H1 (cell line): ENCODE measurements around the gene COL12A1. TPM values are rescaled to one million over a fixed set of nuclear protein-coding genes. Genes with fewer than 3 reads are reported as not detected.

Source experiments
- CHD7 ChIP-seq: fragments of 300-600 bp; sonication (generic); IDR thresholded peaks from 2 replicates; pipeline ENCODE4 v1.7.1; 2012; ENCODE audit warnings: low read length, moderate library complexity, mild to moderate bottlenecking, inconsistent platforms; ENCODE audit not compliant: insufficient replicate concordance
- EP300 ChIP-seq, 2 experiments: IDR thresholded peaks; 1 replicate in 1 of 2; 2 replicates in 1 of 2; pipeline ENCODE4 v1.6.1; 2011 to 2012; ENCODE audit warnings: low read depth in 2 of 2, low read length in 2 of 2, mild to moderate bottlenecking in 2 of 2, borderline replicate concordance in 1 of 2, inconsistent platforms in 1 of 2, moderate library complexity in 1 of 2
- FOSL1 ChIP-seq: IDR thresholded peaks from 2 replicates; pipeline ENCODE4 v1.6.1; 2011; ENCODE audit warnings: mild to moderate bottlenecking, low read depth, low read length, moderate library complexity; ENCODE audit not compliant: insufficient read depth
- JUND ChIP-seq: IDR thresholded peaks from 2 replicates; pipeline ENCODE4 v1.6.1; 2011; ENCODE audit warnings: mild to moderate bottlenecking, improper control_type of control experiment, low read length
- PHF8 ChIP-seq: fragments of 200-600 bp; sonication (generic); conservative IDR thresholded peaks from 2 replicates; pipeline ENCODE4 v1.7.1; 2012; ENCODE audit warnings: low read depth, mild to moderate bottlenecking, inconsistent platforms, low read length, moderate library complexity
- RBBP5 ChIP-seq: IDR thresholded peaks from 2 replicates; pipeline ENCODE4 v1.7.1; 2012; ENCODE audit warnings: low read depth, mild to moderate bottlenecking, inconsistent platforms, low read length, moderate library complexity, borderline replicate concordance
- RFX5 ChIP-seq: IDR thresholded peaks from 2 replicates; pipeline ENCODE4 v1.6.1; 2011; ENCODE audit warnings: low read depth, low read length, improper control_type of control experiment, borderline replicate concordance
- SIRT6 ChIP-seq: IDR thresholded peaks from one replicate; pipeline ENCODE4 v1.7.1; 2012; ENCODE audit warnings: low read length, inconsistent platforms
- TAF7 ChIP-seq: optimal IDR thresholded peaks from 2 replicates; pipeline ENCODE3; 2011; ENCODE audit warnings: low read depth, mild to moderate bottlenecking, inconsistent platforms, low read length, moderate library complexity, borderline replicate concordance
- polyA plus RNA-seq, 7 experiments: library from polyadenylated mRNA; depleted of rRNA in 3 of 7; stranded (reverse) in 5 of 7; unstranded in 2 of 7; fragments of >200 nt in 5 of 7; fragments of 200-250 nt in 2 of 7; gene quantifications; 1 replicate in 5 of 7; 2 replicates in 1 of 7; 4 replicates in 1 of 7; pipeline versions ENCODE4 v1.2.1 to v1.2.3, GENCODE V29; 2011 to 2013; ENCODE audit warnings: missing spikeins in 2 of 7, mixed read lengths in 2 of 7
- total RNA-seq: library from RNA; stranded (reverse); fragmentation: NEBNext Ultra II Directional; extraction: Animal tissue kit (Norgen Biotek cat#: 25700); gene quantifications from 2 replicates; pipeline ENCODE4 v1.2.1, GENCODE V29; 2021

COL12A1 gene
- total and polyA plus RNA-seq, 2 of the 8 experiments (the other 6 are each of a cell fraction or from before 2014, with no cell fraction given): 1.4 to 4.7 TPM

- no peak for TF ChIP-seq CHD7
- TF ChIP-seq PHF8: peak; percentile 47; the same call in 1 of the 2 replicates
- no peak for TF ChIP-seq SIRT6
- no peak for TF ChIP-seq EP300 (IDR thresholded peaks at IDR 0.05; ENCODE audit: borderline replicate concordance in 1 of 2, low read depth in 2 of 2, low read length in 2 of 2)
- peak; percentile 71; the same call in 1 of the 2 replicates for TF ChIP-seq JUND
- no peak for TF ChIP-seq TAF7
- TF ChIP-seq RBBP5: peak; percentile 99
- TF ChIP-seq FOSL1: no peak
- TF ChIP-seq RFX5: no peak
Observed at GRCh38 chr6:75205776-75206575, at the start of gene COL12A1 (continued).
